Osteoblast (primary cell): Measurements from ENCODE around the gene TTC3. TPM values are rescaled to one million over a fixed set of nuclear protein-coding genes. Genes with fewer than 3 reads are reported as not detected.

Experiments
- DNase-seq: peaks from one replicate; pipeline ENCODE4 v3.0.0; 2011; ENCODE audit warnings: low spot score, mixed read lengths; ENCODE audit not compliant: insufficient read length; ENCODE audit errors: missing footprints
- H2AFZ ChIP-seq: 2 replicates; pipeline ENCODE4 v1.6.0; 2011; ENCODE audit warnings: mild to moderate bottlenecking, low read length
- H3K27ac ChIP-seq: 2 replicates; pipeline ENCODE4 v1.5.1; 2011; ENCODE audit warnings: mild to moderate bottlenecking, low read depth, low read length, moderate library complexity
- H3K27me3 ChIP-seq: 2 replicates; pipeline ENCODE4 v1.6.0; 2012; ENCODE audit warnings: mild to moderate bottlenecking, control low read depth, inconsistent platforms, low read length, moderate library complexity; ENCODE audit not compliant: insufficient read depth
- H3K36me3 ChIP-seq: 2 replicates; pipeline ENCODE4 v1.5.1; 2011; ENCODE audit warnings: mild to moderate bottlenecking, low read length, control low read depth, moderate library complexity; ENCODE audit not compliant: insufficient read depth
- H3K4me1 ChIP-seq: 2 replicates; pipeline ENCODE4 v1.5.1; 2011; ENCODE audit warnings: mild to moderate bottlenecking, low read length, control low read depth, moderate library complexity; ENCODE audit not compliant: insufficient read depth
- H3K4me2 ChIP-seq: 2 replicates; pipeline ENCODE4 v1.6.0; 2011; ENCODE audit warnings: mild to moderate bottlenecking, low read length; ENCODE audit not compliant: insufficient read depth
- H3K4me3 ChIP-seq: fragments of 200-600 bp; sonication (generic); 3 replicates; pipeline ENCODE4 v1.5.1; 2012; ENCODE audit warnings: mild to moderate bottlenecking, low read length, inconsistent platforms; ENCODE audit not compliant: insufficient read depth
- H3K79me2 ChIP-seq: 2 replicates; pipeline ENCODE4 v1.6.0; 2012; ENCODE audit warnings: mild to moderate bottlenecking, low read length, control low read depth, inconsistent platforms; ENCODE audit not compliant: insufficient read depth
- H3K9me3 ChIP-seq: 2 replicates; pipeline ENCODE4 v1.5.1; 2011; ENCODE audit warnings: low read depth, low read length, control low read depth
- H4K20me1 ChIP-seq: 2 replicates; pipeline ENCODE4 v1.6.0; 2012; ENCODE audit warnings: mild to moderate bottlenecking, low read length, control low read depth; ENCODE audit not compliant: insufficient read depth
- total RNA-seq: library from RNA; depleted of rRNA; stranded (reverse); fragments of >200 nt; gene quantifications from 2 replicates; pipeline ENCODE4 v1.2.3, GENCODE V29; 2012
- TF ChIP-seq, protein P1 (sequence below): IDR thresholded peaks from 2 replicates; pipeline ENCODE4 v1.5.1; 2011; ENCODE audit warnings: mild to moderate bottlenecking, low read depth, low read length, moderate library complexity; ENCODE audit errors: extremely low read depth

TTC3 gene
- total RNA-seq, 1 donor, result 364 TPM

DNA sequence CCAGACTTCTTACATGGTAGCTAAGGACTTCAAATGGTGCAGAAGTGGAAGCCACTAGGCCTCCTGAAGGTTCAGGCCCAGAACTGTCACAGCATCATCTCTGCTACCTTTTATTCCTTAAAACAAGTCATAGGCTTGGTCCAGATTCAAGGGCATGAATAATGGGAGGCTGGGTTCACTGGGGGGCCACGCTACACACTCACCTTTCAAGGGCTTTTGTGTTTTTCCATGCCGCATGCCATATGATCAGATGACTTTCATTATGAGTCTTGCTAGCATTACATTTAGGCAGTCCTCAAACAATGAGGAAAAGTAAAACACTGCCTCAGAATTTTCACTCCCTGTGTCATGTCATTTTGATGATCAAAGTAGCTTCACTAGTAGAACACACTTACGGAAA lies 110.7 kb downstream of the TTC3 start:
- peaks cover 78% of the 10 kb centered on the region for H3K36me3 ChIP-seq
- H3K4me3 ChIP-seq, result no peak overlapping the region
- TF ChIP-seq, protein P1, sequence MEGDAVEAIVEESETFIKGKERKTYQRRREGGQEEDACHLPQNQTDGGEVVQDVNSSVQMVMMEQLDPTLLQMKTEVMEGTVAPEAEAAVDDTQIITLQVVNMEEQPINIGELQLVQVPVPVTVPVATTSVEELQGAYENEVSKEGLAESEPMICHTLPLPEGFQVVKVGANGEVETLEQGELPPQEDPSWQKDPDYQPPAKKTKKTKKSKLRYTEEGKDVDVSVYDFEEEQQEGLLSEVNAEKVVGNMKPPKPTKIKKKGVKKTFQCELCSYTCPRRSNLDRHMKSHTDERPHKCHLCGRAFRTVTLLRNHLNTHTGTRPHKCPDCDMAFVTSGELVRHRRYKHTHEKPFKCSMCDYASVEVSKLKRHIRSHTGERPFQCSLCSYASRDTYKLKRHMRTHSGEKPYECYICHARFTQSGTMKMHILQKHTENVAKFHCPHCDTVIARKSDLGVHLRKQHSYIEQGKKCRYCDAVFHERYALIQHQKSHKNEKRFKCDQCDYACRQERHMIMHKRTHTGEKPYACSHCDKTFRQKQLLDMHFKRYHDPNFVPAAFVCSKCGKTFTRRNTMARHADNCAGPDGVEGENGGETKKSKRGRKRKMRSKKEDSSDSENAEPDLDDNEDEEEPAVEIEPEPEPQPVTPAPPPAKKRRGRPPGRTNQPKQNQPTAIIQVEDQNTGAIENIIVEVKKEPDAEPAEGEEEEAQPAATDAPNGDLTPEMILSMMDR, result no peak
- DNase-seq, result no peak
- no peak overlapping the region for H3K4me2 ChIP-seq
- H3K79me2 ChIP-seq, result peaks cover 23% of the 10 kb centered on the region
- no peaks in the 10 kb centered on the region for H3K9me3 ChIP-seq
- no peak overlapping the region for H2AFZ ChIP-seq
- no peaks in the 10 kb centered on the region for H3K27me3 ChIP-seq
- no peak overlapping the region for H3K27ac ChIP-seq
- H3K4me1 ChIP-seq, result no peaks in the 10 kb centered on the region
- H4K20me1 ChIP-seq, result peaks cover 14% of the 10 kb centered on the region

DNA sequence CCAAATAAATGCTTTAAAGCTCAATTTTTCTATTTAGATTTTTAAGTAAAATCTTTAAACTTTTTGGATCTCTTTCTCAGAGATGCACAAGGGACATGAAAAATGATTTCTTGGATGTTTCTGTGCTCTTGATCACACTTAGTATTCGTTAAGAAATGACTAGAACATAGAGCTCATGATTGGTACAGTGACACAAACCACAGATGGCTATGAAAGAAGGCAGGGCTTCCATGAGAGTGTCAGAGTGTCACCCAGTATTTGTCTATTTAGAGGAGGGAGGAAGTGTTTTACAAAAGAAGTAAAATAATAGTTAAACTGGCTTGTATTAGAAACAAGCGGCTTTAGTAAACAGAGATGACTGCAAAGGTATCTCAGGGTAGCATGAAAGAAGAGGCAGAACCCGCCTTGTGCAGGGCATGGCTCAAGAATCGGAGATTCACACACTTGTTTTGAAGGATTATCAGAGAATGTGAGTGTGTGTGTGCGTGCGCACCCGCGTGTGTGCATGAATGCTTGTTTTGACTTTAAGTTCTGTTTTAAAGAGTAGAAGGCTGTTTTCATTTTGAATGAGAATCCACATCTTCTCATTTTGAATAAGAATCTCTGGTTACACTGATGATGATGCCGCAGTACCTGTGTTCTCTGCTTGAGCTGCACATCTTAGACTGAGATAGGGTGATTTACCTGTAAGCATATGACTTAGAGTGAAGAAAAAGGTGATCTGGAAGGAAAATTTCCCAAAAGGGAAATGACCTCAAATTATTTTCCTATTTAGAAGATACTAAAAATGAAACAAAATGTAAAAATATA lies 111.9 kb downstream of the TTC3 start:
- H3K27ac ChIP-seq, result no peak overlapping the region
- H3K4me2 ChIP-seq, result no peak overlapping the region
- TF ChIP-seq, protein P1, result no peak
- no peak overlapping the region for H3K4me3 ChIP-seq
- H3K27me3 ChIP-seq, result no peaks in the 10 kb centered on the region
- H3K9me3 ChIP-seq, result no peaks in the 10 kb centered on the region
- H4K20me1 ChIP-seq, result peaks cover 8% of the 10 kb centered on the region
- no peak overlapping the region for H2AFZ ChIP-seq
- no peaks in the 10 kb centered on the region for H3K4me1 ChIP-seq
- peaks cover 15% of the 10 kb centered on the region for H3K79me2 ChIP-seq
- no peak for DNase-seq
- peaks cover 75% of the 10 kb centered on the region for H3K36me3 ChIP-seq

DNA sequence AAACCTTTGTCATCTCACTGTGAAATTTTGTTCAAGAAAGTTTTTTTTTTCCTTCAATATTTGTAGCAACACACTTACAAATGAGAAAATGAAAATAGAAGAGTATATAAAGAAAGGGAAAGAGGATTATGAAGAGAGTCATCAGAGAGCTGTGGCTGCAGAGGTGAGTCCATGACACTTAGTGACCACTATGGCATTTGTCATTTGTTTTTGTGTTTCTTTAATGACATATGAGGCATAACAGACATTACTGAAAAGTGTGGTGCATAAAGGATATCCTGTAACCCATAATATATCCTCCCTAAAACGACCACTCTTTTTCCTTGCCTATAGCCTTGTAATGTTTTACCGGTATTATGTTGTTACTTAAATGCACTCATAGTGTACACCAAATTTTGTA lies 113.9 kb downstream of the TTC3 start:
- Histone ChIP-seq H3K4me2 (no peak overlapping the region), H3K4me3 (no peak overlapping the region), H3K4me1 (no peaks in the 10 kb centered on the region), H3K27ac (no peak overlapping the region), H3K36me3 (peaks cover 76% of the 10 kb centered on the region), H3K27me3 (no peaks in the 10 kb centered on the region), H2AFZ (no peak overlapping the region), H3K79me2 (peaks cover 6% of the 10 kb centered on the region), H3K9me3 (no peaks in the 10 kb centered on the region), H4K20me1 (peaks cover 3% of the 10 kb centered on the region)
- TF ChIP-seq, protein P1, result no peak
- DNase-seq, result no peak

DNA sequence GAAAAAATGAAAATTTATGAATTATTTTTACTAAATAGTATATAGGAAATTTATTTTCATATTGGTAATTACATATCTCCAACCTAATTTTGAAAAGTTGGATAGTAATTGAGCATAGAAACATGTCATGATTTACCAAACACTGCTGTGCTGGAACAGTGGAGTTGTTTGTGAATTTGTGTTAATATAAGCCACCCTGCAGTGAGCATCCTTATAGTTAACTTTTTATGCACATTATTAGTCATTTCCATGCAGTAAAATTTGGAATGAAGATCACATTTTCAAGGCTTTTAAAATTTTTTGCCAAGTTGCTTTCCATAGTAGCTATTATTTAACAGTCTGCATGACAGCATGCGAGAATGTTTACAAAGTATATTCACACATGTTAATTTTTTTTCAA lies 115.8 kb downstream of the TTC3 start:
- no peak overlapping the region for H2AFZ ChIP-seq
- H3K4me3 ChIP-seq, result no peak overlapping the region
- no peaks in the 10 kb centered on the region for H3K4me1 ChIP-seq
- no peak overlapping the region for H3K27ac ChIP-seq
- H3K9me3 ChIP-seq, result no peaks in the 10 kb centered on the region
- H3K79me2 ChIP-seq, result peaks cover 4% of the 10 kb centered on the region
- no peak overlapping the region for H3K4me2 ChIP-seq
- H3K36me3 ChIP-seq, result peaks cover 77% of the 10 kb centered on the region
- TF ChIP-seq, protein P1, result no peak
- H3K27me3 ChIP-seq, result no peaks in the 10 kb centered on the region
- DNase-seq, result no peak
- peaks cover 5% of the 10 kb centered on the region for H4K20me1 ChIP-seq
